Esophagus squamous epithelium (tissue), 4 donors: ENCODE measurements around the gene PTPRG.

Source experiments
- POLR2A ChIP-seq, 4 donors: fragments of 450-650 bp; IDR thresholded peaks; one replicate each; pipeline ENCODE4 v1.6.1; 2017; ENCODE audit warnings: antibody characterized with exemption in 4 of 4, mild to moderate bottlenecking in 4 of 4, moderate library complexity in 3 of 4
- TF ChIP-seq, protein P1 (sequence below), 6 experiments: fragments of 450-650 bp in 4 of 6; fragments of 200-600 bp in 2 of 6; sonication (generic) in 2 of 6; IDR thresholded peaks; one replicate each; pipeline ENCODE4 v1.5.1; 2016 to 2019; ENCODE audit warnings: antibody characterized with exemption in 6 of 6, mild to moderate bottlenecking in 4 of 6, moderate library complexity in 4 of 6

DNA sequence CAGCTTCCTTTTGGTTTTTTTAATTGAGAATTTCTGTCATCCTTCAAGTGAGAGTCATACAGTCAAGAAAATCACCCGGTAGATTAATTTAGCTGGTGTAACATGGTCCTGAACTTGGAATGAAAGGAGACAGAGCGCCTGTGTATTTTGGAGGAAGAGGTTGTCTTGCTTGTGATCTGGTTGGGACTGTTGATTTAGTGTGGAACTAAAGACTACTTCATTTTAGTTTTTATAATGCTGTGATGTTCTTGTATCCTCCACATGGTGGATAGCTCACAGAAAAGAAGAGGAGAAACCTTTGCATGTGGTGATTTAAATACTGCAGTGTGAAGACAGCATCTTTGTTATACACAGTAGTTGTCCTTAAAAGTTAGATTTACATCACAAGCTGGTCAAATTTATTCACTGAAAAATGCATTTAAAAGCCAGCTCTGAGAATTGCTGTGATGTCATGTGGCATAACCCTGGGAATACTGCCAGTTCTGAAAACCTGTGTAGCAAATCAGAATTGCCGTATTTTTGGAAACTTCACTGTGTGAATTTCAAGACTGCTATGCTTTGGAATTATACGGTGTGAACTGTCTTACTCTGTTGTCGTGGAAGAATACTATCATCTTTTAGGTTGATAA lies 268.5 kb downstream of the PTPRG start:
- TF ChIP-seq POLR2A (IDR thresholded peaks at IDR 0.05) = no peak
- TF ChIP-seq, protein P1, sequence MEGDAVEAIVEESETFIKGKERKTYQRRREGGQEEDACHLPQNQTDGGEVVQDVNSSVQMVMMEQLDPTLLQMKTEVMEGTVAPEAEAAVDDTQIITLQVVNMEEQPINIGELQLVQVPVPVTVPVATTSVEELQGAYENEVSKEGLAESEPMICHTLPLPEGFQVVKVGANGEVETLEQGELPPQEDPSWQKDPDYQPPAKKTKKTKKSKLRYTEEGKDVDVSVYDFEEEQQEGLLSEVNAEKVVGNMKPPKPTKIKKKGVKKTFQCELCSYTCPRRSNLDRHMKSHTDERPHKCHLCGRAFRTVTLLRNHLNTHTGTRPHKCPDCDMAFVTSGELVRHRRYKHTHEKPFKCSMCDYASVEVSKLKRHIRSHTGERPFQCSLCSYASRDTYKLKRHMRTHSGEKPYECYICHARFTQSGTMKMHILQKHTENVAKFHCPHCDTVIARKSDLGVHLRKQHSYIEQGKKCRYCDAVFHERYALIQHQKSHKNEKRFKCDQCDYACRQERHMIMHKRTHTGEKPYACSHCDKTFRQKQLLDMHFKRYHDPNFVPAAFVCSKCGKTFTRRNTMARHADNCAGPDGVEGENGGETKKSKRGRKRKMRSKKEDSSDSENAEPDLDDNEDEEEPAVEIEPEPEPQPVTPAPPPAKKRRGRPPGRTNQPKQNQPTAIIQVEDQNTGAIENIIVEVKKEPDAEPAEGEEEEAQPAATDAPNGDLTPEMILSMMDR (IDR thresholded peaks at IDR 0.05) = no peak
